PC-9 (cell line): Measurements from ENCODE around the gene RXRB.

Source experiments
- CTCF ChIP-seq: fragments of 200-600 bp; sonication (generic); conservative IDR thresholded peaks from 2 replicates; pipeline ENCODE4 v1.6.1; 2017; ENCODE audit warnings: mixed run types, antibody characterized with exemption, mild to moderate bottlenecking, moderate library complexity
- EZH2 ChIP-seq: fragments of 200-600 bp; sonication (generic); IDR thresholded peaks from 2 replicates; pipeline ENCODE4 v1.8.0; 2017; ENCODE audit warnings: antibody characterized with exemption, low read depth

- TF ChIP-seq CTCF = no peak
- no peak for TF ChIP-seq EZH2
Observed at GRCh38 chr6:33168284-33168601, 32.2 kb downstream of the RXRB start.
